ENCODE results near the gene ARMC9. TPM values are rescaled to one million over a fixed set of nuclear protein-coding genes. Genes with fewer than 3 reads are reported as not detected.

ARMC9 gene
- total and polyA plus RNA-seq, 2 experiments from 2014 or later: 22.5 to 23.7 TPM

GRCh38 chr2:231163011-231163410, 35.4 kb upstream of the ARMC9 start:
- Histone ChIP-seq H3K9me3 (ENCODE audit: low read depth) (no peaks in the 10 kb centered on the region), H3K79me2 (no peaks in the 10 kb centered on the region), H3K9me2 (replicated peaks; ENCODE audit: insufficient read depth) (no peaks in the 10 kb centered on the region), H3K4me3 (no peak overlapping the region), H3K36me3 (replicated peaks; ENCODE audit: insufficient read depth, low read depth) (no peaks in the 10 kb centered on the region), H4K20me1 (ENCODE audit: insufficient read depth, poor library complexity, severe bottlenecking) (no peaks in the 10 kb centered on the region), H3K27ac (no peak overlapping the region), H2AFZ (no peak overlapping the region), H3K4me2 (no peak overlapping the region), H3K4me1 (ENCODE audit: insufficient read depth) (no peaks in the 10 kb centered on the region), H3K27me3 (no peaks in the 10 kb centered on the region)
- TF ChIP-seq CTCF (IDR thresholded peaks at IDR 0.05; ENCODE audit: poor library complexity) (no peak), EZH2phosphoT487 (IDR thresholded peaks at IDR 0.05; ENCODE audit: low read depth, severe bottlenecking, unreplicated experiment) (no peak), EZH2 (IDR thresholded peaks at IDR 0.05; ENCODE audit: borderline replicate concordance) (no peak)
- DNase-seq (ENCODE audit: low spot score): no peak
- 87% methylated on average over 3 of the region's 3 CpGs for WGBS (ENCODE audit: low lambda C conversion rate, missing lambda C conversion rate)

- no peaks in the 10 kb centered on the region for H3K4me1 ChIP-seq (ENCODE audit: insufficient read depth)
- no peak overlapping the region for H2AFZ ChIP-seq
- no peaks in the 10 kb centered on the region for H4K20me1 ChIP-seq (ENCODE audit: insufficient read depth, poor library complexity, severe bottlenecking)
- H3K79me2 ChIP-seq: no peaks in the 10 kb centered on the region
- WGBS (ENCODE audit: low lambda C conversion rate, missing lambda C conversion rate): 95% methylated on average over 4 of the region's 4 CpGs
- H3K4me2 ChIP-seq: no peak overlapping the region
- no peak overlapping the region for H3K27ac ChIP-seq
- H3K9me2 ChIP-seq (replicated peaks; ENCODE audit: insufficient read depth): no peaks in the 10 kb centered on the region
- H3K9me3 ChIP-seq (ENCODE audit: low read depth): no peaks in the 10 kb centered on the region
- H3K27me3 ChIP-seq: no peaks in the 10 kb centered on the region
- no peaks in the 10 kb centered on the region for H3K36me3 ChIP-seq (replicated peaks; ENCODE audit: insufficient read depth, low read depth)
- TF ChIP-seq CTCF (IDR thresholded peaks at IDR 0.05; ENCODE audit: poor library complexity): no peak
- no peak for TF ChIP-seq EZH2 (IDR thresholded peaks at IDR 0.05; ENCODE audit: borderline replicate concordance)
- TF ChIP-seq EZH2phosphoT487 (IDR thresholded peaks at IDR 0.05; ENCODE audit: low read depth, severe bottlenecking, unreplicated experiment): no peak
- no peak overlapping the region for H3K4me3 ChIP-seq
- DNase-seq (ENCODE audit: low spot score): no peak
These were observed 34.9 kb upstream of the ARMC9 start for GRCh38 chr2:231163414-231164095.

- Histone ChIP-seq H3K9me3 (ENCODE audit: low read depth) (no peaks in the 10 kb centered on the region), H3K27me3 (no peaks in the 10 kb centered on the region), H3K4me2 (no peak overlapping the region), H3K4me1 (ENCODE audit: insufficient read depth) (no peaks in the 10 kb centered on the region), H2AFZ (no peak overlapping the region), H3K9me2 (replicated peaks; ENCODE audit: insufficient read depth) (no peaks in the 10 kb centered on the region), H4K20me1 (ENCODE audit: insufficient read depth, poor library complexity, severe bottlenecking) (no peaks in the 10 kb centered on the region), H3K36me3 (replicated peaks; ENCODE audit: insufficient read depth, low read depth) (no peaks in the 10 kb centered on the region), H3K79me2 (no peaks in the 10 kb centered on the region), H3K4me3 (no peak overlapping the region), H3K27ac (no peak overlapping the region)
- DNase-seq (ENCODE audit: low spot score): no peak
- TF ChIP-seq CTCF (IDR thresholded peaks at IDR 0.05; ENCODE audit: poor library complexity): no peak
- no peak for TF ChIP-seq EZH2 (IDR thresholded peaks at IDR 0.05; ENCODE audit: borderline replicate concordance)
- no peak for TF ChIP-seq EZH2phosphoT487 (IDR thresholded peaks at IDR 0.05; ENCODE audit: low read depth, severe bottlenecking, unreplicated experiment)
- WGBS (ENCODE audit: low lambda C conversion rate, missing lambda C conversion rate): 88% methylated on average over 6 of the region's 6 CpGs
These were observed 30.5 kb upstream of the ARMC9 start for GRCh38 chr2:231167745-231168459.
